ENCODE measurements around the gene FBXW7.

FBXW7 gene

GRCh38 chr4:152510349-152511147 lies 25.3 kb downstream of the FBXW7 start:
- DNase-seq (ENCODE audit: low read depth): no peak

GRCh38 chr4:152509595-152510225 lies 26.2 kb downstream of the FBXW7 start:
- DNase-seq (ENCODE audit: low read depth): no peak

- DNase-seq (ENCODE audit: low read depth): no peak
Measured at GRCh38 chr4:152508818-152509217, 27.1 kb downstream of the FBXW7 start.

GRCh38 chr4:152508386-152508785 lies 27.5 kb downstream of the FBXW7 start:
- no peak for DNase-seq (ENCODE audit: low read depth)

GRCh38 chr4:152503653-152504290 lies 32.1 kb downstream of the FBXW7 start:
- DNase-seq (ENCODE audit: low read depth): no peak

GRCh38 chr4:152501846-152502536 lies 33.9 kb downstream of the FBXW7 start:
- DNase-seq (ENCODE audit: low read depth): no peak

GRCh38 chr4:152500800-152501434 lies 35.0 kb downstream of the FBXW7 start:
- DNase-seq (ENCODE audit: low read depth): peak; percentile 51

GRCh38 chr4:152500275-152500674 lies 35.6 kb downstream of the FBXW7 start:
- no peak for DNase-seq (ENCODE audit: low read depth)

- no peak for DNase-seq (ENCODE audit: low read depth)
Measured at GRCh38 chr4:152499344-152499743, 36.5 kb downstream of the FBXW7 start.

GRCh38 chr4:152494020-152494419 lies 41.9 kb downstream of the FBXW7 start:
- no peak for DNase-seq (ENCODE audit: low read depth)

- no peak for DNase-seq (ENCODE audit: low read depth)
Measured at GRCh38 chr4:152488246-152488645, 47.6 kb downstream of the FBXW7 start.

GRCh38 chr4:152486429-152487389 lies 49.2 kb downstream of the FBXW7 start:
- no peak for DNase-seq (ENCODE audit: low read depth)

GRCh38 chr4:152485726-152486276 lies 50.1 kb downstream of the FBXW7 start:
- DNase-seq (ENCODE audit: low read depth): peak; percentile 52

GRCh38 chr4:152482211-152482610 lies 53.7 kb downstream of the FBXW7 start:
- no peak for DNase-seq (ENCODE audit: low read depth)

GRCh38 chr4:152480901-152481300 lies 55.0 kb downstream of the FBXW7 start:
- no peak for DNase-seq (ENCODE audit: low read depth)

GRCh38 chr4:152480326-152480725 lies 55.6 kb downstream of the FBXW7 start:
- no peak for DNase-seq (ENCODE audit: low read depth)

- no peak for DNase-seq (ENCODE audit: low read depth)
Measured at GRCh38 chr4:152479428-152480026, 56.4 kb downstream of the FBXW7 start.

- DNase-seq (ENCODE audit: low read depth): no peak
Measured at GRCh38 chr4:152478461-152479237, 57.2 kb downstream of the FBXW7 start.

- DNase-seq (ENCODE audit: low read depth): no peak
Measured at GRCh38 chr4:152476796-152477195, 59.1 kb downstream of the FBXW7 start.

Data from HS-27A (cell line).